ENCODE measurements around the gene TGOLN2.

DNA sequence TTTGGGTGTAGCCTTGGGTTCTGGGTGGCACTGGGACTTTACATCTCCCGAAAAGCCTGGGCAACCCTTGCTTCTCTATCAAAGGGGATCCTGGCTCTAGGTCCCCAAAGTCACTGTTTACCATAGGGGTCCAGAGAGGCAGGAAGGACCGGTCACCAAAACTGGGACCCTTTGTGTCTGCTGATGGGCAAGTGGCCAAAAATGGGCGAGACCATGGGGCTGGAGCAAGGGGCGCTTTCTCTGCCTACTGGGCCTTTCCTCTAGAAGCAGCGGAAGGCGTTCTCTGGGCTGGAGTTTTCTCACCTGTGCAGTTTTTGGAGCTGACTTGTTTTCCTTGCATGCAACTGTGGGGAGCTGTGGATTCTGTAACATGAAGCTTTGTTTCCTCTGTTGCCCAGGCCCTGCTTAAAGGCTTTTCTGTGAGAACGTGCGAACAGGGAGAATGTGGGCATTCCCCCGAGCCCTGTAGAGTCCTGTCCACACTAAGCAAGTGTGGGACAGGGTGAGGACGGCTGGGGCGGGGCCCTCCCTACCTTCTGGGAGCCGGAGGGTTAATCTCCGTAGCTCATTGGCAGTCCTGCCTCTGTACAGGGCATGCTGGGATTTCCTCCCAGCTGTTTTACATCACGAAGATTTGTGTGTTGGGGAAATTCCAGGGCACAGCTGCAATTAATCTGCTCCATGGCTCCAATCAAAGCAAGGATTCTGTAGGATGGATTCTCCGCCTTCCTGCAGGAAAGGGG is 50.2 kb downstream of the TGOLN2 start:
- TF ChIP-seq POLR2A (IDR thresholded peaks at IDR 0.05) (no peak), EP300 (IDR thresholded peaks at IDR 0.05) (peak in 1 of 4 donors; percentile 18)
- TF ChIP-seq, protein P1, sequence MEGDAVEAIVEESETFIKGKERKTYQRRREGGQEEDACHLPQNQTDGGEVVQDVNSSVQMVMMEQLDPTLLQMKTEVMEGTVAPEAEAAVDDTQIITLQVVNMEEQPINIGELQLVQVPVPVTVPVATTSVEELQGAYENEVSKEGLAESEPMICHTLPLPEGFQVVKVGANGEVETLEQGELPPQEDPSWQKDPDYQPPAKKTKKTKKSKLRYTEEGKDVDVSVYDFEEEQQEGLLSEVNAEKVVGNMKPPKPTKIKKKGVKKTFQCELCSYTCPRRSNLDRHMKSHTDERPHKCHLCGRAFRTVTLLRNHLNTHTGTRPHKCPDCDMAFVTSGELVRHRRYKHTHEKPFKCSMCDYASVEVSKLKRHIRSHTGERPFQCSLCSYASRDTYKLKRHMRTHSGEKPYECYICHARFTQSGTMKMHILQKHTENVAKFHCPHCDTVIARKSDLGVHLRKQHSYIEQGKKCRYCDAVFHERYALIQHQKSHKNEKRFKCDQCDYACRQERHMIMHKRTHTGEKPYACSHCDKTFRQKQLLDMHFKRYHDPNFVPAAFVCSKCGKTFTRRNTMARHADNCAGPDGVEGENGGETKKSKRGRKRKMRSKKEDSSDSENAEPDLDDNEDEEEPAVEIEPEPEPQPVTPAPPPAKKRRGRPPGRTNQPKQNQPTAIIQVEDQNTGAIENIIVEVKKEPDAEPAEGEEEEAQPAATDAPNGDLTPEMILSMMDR (IDR thresholded peaks at IDR 0.05): no peak
